Body of pancreas (tissue), 4 donors: Measurements from ENCODE around the gene NLGN1.

Experiments used
- POLR2A ChIP-seq, 3 donors: fragments of 450-650 bp; IDR thresholded peaks; one replicate each; pipeline ENCODE4 v1.6.1; 2016; ENCODE audit warnings: antibody characterized with exemption in 3 of 3, mild to moderate bottlenecking in 2 of 3
- TF ChIP-seq, protein P1 (sequence below), 7 experiments: fragments of 450-650 bp in 4 of 7; fragments of 200-600 bp in 3 of 7; sonication (generic) in 3 of 7; IDR thresholded peaks; one replicate each; pipeline ENCODE4 v1.5.1; 2016 to 2019; ENCODE audit warnings: antibody characterized with exemption in 7 of 7

DNA sequence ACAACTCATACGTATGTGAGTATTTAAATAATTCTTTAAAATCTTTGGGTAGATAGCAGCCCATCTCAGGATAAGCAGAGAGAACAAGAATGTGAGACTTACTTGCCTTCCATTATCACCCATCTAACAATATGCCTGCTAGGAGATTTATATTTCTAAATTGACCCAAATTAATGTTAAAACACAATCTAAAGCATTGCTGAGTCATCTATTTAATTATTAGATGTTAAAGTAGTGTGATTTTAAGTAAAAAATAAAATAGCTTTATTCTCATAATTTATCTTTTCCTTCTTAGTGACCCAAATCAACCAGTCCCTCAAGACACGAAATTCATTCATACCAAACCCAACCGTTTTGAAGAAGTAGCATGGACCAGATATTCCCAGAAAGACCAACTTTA is 882.6 kb downstream of the NLGN1 start:
- TF ChIP-seq POLR2A (IDR thresholded peaks at IDR 0.05), result no peak
- TF ChIP-seq, protein P1, sequence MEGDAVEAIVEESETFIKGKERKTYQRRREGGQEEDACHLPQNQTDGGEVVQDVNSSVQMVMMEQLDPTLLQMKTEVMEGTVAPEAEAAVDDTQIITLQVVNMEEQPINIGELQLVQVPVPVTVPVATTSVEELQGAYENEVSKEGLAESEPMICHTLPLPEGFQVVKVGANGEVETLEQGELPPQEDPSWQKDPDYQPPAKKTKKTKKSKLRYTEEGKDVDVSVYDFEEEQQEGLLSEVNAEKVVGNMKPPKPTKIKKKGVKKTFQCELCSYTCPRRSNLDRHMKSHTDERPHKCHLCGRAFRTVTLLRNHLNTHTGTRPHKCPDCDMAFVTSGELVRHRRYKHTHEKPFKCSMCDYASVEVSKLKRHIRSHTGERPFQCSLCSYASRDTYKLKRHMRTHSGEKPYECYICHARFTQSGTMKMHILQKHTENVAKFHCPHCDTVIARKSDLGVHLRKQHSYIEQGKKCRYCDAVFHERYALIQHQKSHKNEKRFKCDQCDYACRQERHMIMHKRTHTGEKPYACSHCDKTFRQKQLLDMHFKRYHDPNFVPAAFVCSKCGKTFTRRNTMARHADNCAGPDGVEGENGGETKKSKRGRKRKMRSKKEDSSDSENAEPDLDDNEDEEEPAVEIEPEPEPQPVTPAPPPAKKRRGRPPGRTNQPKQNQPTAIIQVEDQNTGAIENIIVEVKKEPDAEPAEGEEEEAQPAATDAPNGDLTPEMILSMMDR (IDR thresholded peaks at IDR 0.05), result no peak
